HEK293 (cell line): ENCODE data around the gene CAPN5.

Experiments used
- CTCF ChIA-PET: fragments of 350-600 bp; formaldehyde crosslinking; extraction: SDS; loops from one replicate; lab custom pipeline; 2021; ENCODE audit warnings: antibody characterized with exemption; lab: Yijun Ruan, JAX
- POLR2A ChIA-PET: fragments of 300-600 bp; formaldehyde crosslinking; extraction: SDS; loops from one replicate; lab custom pipeline; 2020; ENCODE audit warnings: antibody characterized with exemption, inconsistent platforms; lab: Yijun Ruan, JAX
- H3K27ac ChIP-seq: fragments of 200-500 bp; sonication (Bioruptor generic); 2 replicates; pipeline ENCODE4 v1.5.1; 2014; ENCODE audit warnings: low read depth, low read length, control low read depth, inconsistent platforms; ENCODE audit errors: extremely low read depth
- H3K36me3 ChIP-seq, 2 experiments: fragments of 200-500 bp in 1 of 2; sonication (Bioruptor generic) in 1 of 2; 1 replicate in 1 of 2; 2 replicates in 1 of 2; pipeline ENCODE4 v1.5.1; 2014 to 2017; ENCODE audit warnings: inconsistent platforms in 2 of 2, low read length in 2 of 2; ENCODE audit not compliant: control insufficient read depth in 2 of 2, insufficient read depth in 1 of 2
- H3K4me1 ChIP-seq: fragments of 200-500 bp; sonication (Bioruptor generic); 2 replicates; pipeline ENCODE4 v1.5.1; 2014; ENCODE audit warnings: mild to moderate bottlenecking, low read length, inconsistent platforms; ENCODE audit not compliant: control insufficient read depth, insufficient read depth
- H3K4me3 ChIP-seq: 2 replicates; pipeline ENCODE4 v1.5.1; 2011; ENCODE audit warnings: low read depth, mild to moderate bottlenecking, control low read depth, low read length, moderate library complexity
- H3K9me3 ChIP-seq: fragments of 200-500 bp; sonication (Bioruptor generic); 2 replicates; pipeline ENCODE4 v1.5.1; 2014; ENCODE audit warnings: low read depth, low read length, inconsistent platforms; ENCODE audit not compliant: control insufficient read depth, insufficient read depth
- BCL11B ChIP-seq: fragments of 450-650 bp; formaldehyde crosslinking; IDR thresholded peaks from 2 replicates; pipeline ENCODE4 v1.5.1; 2016; ENCODE audit warnings: low read depth, missing biosample characterization, missing genetic modification characterization
- GLI2 ChIP-seq: fragments of 450-650 bp; formaldehyde crosslinking; IDR thresholded peaks from 2 replicates; pipeline ENCODE4; 2017; ENCODE audit warnings: missing biosample characterization, missing genetic modification characterization, low read depth, borderline replicate concordance
- OSR2 ChIP-seq: fragments of 450-650 bp; formaldehyde crosslinking; IDR thresholded peaks from 2 replicates; pipeline ENCODE4 v1.5.1; 2016; ENCODE audit warnings: missing biosample characterization, missing genetic modification characterization
- TRIM28 ChIP-seq: IDR thresholded peaks from 2 replicates; pipeline ENCODE4 v1.6.1; 2011; ENCODE audit warnings: low read length, control low read depth, borderline replicate concordance
- YY2 ChIP-seq: fragments of 450-650 bp; formaldehyde crosslinking; IDR thresholded peaks from 2 replicates; pipeline ENCODE4 v1.5.1; 2016; ENCODE audit warnings: missing biosample characterization, missing genetic modification characterization
- ZBTB10 ChIP-seq: fragments of 450-650 bp; formaldehyde crosslinking; IDR thresholded peaks from 2 replicates; pipeline ENCODE4 v1.5.1; 2016; ENCODE audit warnings: missing biosample characterization, missing genetic modification characterization
- ZBTB49 ChIP-seq: fragments of 450-650 bp; formaldehyde crosslinking; IDR thresholded peaks from 2 replicates; pipeline ENCODE4 v1.5.1; 2016; ENCODE audit warnings: missing biosample characterization, missing genetic modification characterization, low read depth
- ZIC2 ChIP-seq: fragments of 450-650 bp; formaldehyde crosslinking; IDR thresholded peaks from 2 replicates; pipeline ENCODE4 v1.5.1; 2016; ENCODE audit warnings: missing biosample characterization, missing genetic modification characterization
- ZNF148 ChIP-seq: fragments of 450-650 bp; formaldehyde crosslinking; IDR thresholded peaks from 2 replicates; pipeline ENCODE4 v1.5.0; 2017; ENCODE audit warnings: missing biosample characterization, missing genetic modification characterization, borderline replicate concordance
- ZNF518A ChIP-seq: fragments of 450-650 bp; formaldehyde crosslinking; conservative IDR thresholded peaks from 2 replicates; pipeline ENCODE4 v1.5.1; 2016; ENCODE audit warnings: low read depth, missing biosample characterization, missing genetic modification characterization
- ZNF521 ChIP-seq: fragments of 450-650 bp; formaldehyde crosslinking; IDR thresholded peaks from 2 replicates; pipeline ENCODE4 v1.5.1; 2017; ENCODE audit warnings: missing biosample characterization, mild to moderate bottlenecking, missing genetic modification characterization
- ZNF624 ChIP-seq: fragments of 450-650 bp; formaldehyde crosslinking; IDR thresholded peaks from 2 replicates; pipeline ENCODE4 v1.5.1; 2017; ENCODE audit warnings: missing biosample characterization, missing genetic modification characterization
- ZNF791 ChIP-seq: fragments of 450-650 bp; formaldehyde crosslinking; IDR thresholded peaks from 2 replicates; pipeline ENCODE4 v1.5.1; 2016; ENCODE audit warnings: missing biosample characterization, missing genetic modification characterization
- ZNF843 ChIP-seq: fragments of 450-650 bp; formaldehyde crosslinking; IDR thresholded peaks from 2 replicates; pipeline ENCODE4 v1.5.1; 2016; ENCODE audit warnings: missing biosample characterization, missing genetic modification characterization

CAPN5 gene

GRCh38 chr11:77143405-77144020 is 76.7 kb downstream of the CAPN5 start:
- no peak overlapping the region for H3K27ac ChIP-seq
- ChIA-PET POLR2A (no interaction called here), CTCF (interaction anchor here (0.6 to 2.3 kb wide), 3 partner anchors 16 to 52 kb away, joined by 3 to 13 read pairs (median 3); partner anchors contain the start of gene MYO7A)
- H3K4me3 ChIP-seq, result no peak overlapping the region
- H3K4me1 ChIP-seq, result no peaks in the 10 kb centered on the region
- H3K36me3 ChIP-seq, result no peaks in the 10 kb centered on the region
- H3K9me3 ChIP-seq, result no peaks in the 10 kb centered on the region
- TF ChIP-seq OSR2 (no peak), ZNF518A (no peak), ZBTB10 (tag by site-specific recombination) (no peak), ZIC2 (tag by site-specific recombination) (no peak), YY2 (tag by site-specific recombination) (no peak), ZNF843 (no peak), ZNF521 (tag by site-specific recombination) (no peak), BCL11B (no peak), TRIM28 (no peak), ZNF791 (no peak), ZNF624 (tag by site-specific recombination) (no peak), ZBTB49 (no peak), GLI2 (no peak), ZNF148 (tag by site-specific recombination) (no peak)
